GM18907 (cell line): ENCODE data around the gene MBD3.

Experiments used
- ATAC-seq: cut with Tn5 transposase; IDR thresholded peaks from one replicate; pipeline ENCODE4 v1.9.1; 2021; ENCODE audit warnings: mild to moderate bottlenecking, moderate library complexity; ENCODE audit not compliant: unreplicated experiment

Gene MBD3

GRCh38 chr19:1619703-1620102 lies 27.0 kb upstream of the MBD3 start:
- no peak for ATAC-seq

GRCh38 chr19:1619094-1619439 lies 26.4 kb upstream of the MBD3 start:
- no peak for ATAC-seq

- ATAC-seq, result no peak
These were observed 25.8 kb upstream of the MBD3 start for GRCh38 chr19:1618157-1619093.

- no peak for ATAC-seq
These were observed 24.2 kb upstream of the MBD3 start for GRCh38 chr19:1616875-1617274.

GRCh38 chr19:1616396-1616795 lies 23.7 kb upstream of the MBD3 start:
- no peak for ATAC-seq

GRCh38 chr19:1615156-1615765 lies 22.6 kb upstream of the MBD3 start:
- no peak for ATAC-seq

GRCh38 chr19:1613808-1614570 lies 21.3 kb upstream of the MBD3 start:
- ATAC-seq, result no peak

- no peak for ATAC-seq
These were observed 20.5 kb upstream of the MBD3 start for GRCh38 chr19:1613146-1613545.

GRCh38 chr19:1612114-1613086 lies 19.7 kb upstream of the MBD3 start:
- no peak for ATAC-seq

GRCh38 chr19:1611353-1611752 lies 18.7 kb upstream of the MBD3 start:
- ATAC-seq, result no peak

GRCh38 chr19:1610579-1610978 lies 17.9 kb upstream of the MBD3 start:
- ATAC-seq, result no peak

- ATAC-seq, result no peak
These were observed 17.2 kb upstream of the MBD3 start for GRCh38 chr19:1609680-1610474.

GRCh38 chr19:1609103-1609396 lies 16.4 kb upstream of the MBD3 start:
- no peak for ATAC-seq

GRCh38 chr19:1608359-1609102 lies 15.9 kb upstream of the MBD3 start:
- ATAC-seq, result no peak

- ATAC-seq, result peak; percentile 1
These were observed 13.5 kb upstream of the MBD3 start for GRCh38 chr19:1606138-1606651.

- peak; percentile 78 for ATAC-seq
These were observed 12.8 kb upstream of the MBD3 start, which contains the start of gene UQCR11 for GRCh38 chr19:1605236-1606137. Gene UQCR11, minus strand, starts transcription at chr19:1605462. Its CDS starts 53 bp downstream, at chr19:1605409.

- no peak for ATAC-seq
These were observed 9.5 kb upstream of the MBD3 start for GRCh38 chr19:1602091-1602707.
